HEK293 (cell line): Measurements from ENCODE around the gene CERS3.

ENCODE experiments used
- CTCF ChIA-PET: fragments of 350-600 bp; formaldehyde crosslinking; extraction: SDS; loops from one replicate; lab custom pipeline; 2021; ENCODE audit warnings: antibody characterized with exemption; lab: Yijun Ruan, JAX
- POLR2A ChIA-PET: fragments of 300-600 bp; formaldehyde crosslinking; extraction: SDS; loops from one replicate; lab custom pipeline; 2020; ENCODE audit warnings: antibody characterized with exemption, inconsistent platforms; lab: Yijun Ruan, JAX
- H3K27ac ChIP-seq: fragments of 200-500 bp; sonication (Bioruptor generic); 2 replicates; pipeline ENCODE4 v1.5.1; 2014; ENCODE audit warnings: low read depth, low read length, control low read depth, inconsistent platforms; ENCODE audit errors: extremely low read depth
- H3K36me3 ChIP-seq, 2 experiments: fragments of 200-500 bp in 1 of 2; sonication (Bioruptor generic) in 1 of 2; 1 replicate in 1 of 2; 2 replicates in 1 of 2; pipeline ENCODE4 v1.5.1; 2014 to 2017; ENCODE audit warnings: inconsistent platforms in 2 of 2, low read length in 2 of 2; ENCODE audit not compliant: control insufficient read depth in 2 of 2, insufficient read depth in 1 of 2
- H3K4me1 ChIP-seq: fragments of 200-500 bp; sonication (Bioruptor generic); 2 replicates; pipeline ENCODE4 v1.5.1; 2014; ENCODE audit warnings: mild to moderate bottlenecking, low read length, inconsistent platforms; ENCODE audit not compliant: control insufficient read depth, insufficient read depth
- H3K4me3 ChIP-seq: 2 replicates; pipeline ENCODE4 v1.5.1; 2011; ENCODE audit warnings: low read depth, mild to moderate bottlenecking, control low read depth, low read length, moderate library complexity
- H3K9me3 ChIP-seq: fragments of 200-500 bp; sonication (Bioruptor generic); 2 replicates; pipeline ENCODE4 v1.5.1; 2014; ENCODE audit warnings: low read depth, low read length, inconsistent platforms; ENCODE audit not compliant: control insufficient read depth, insufficient read depth
- HOXC10 ChIP-seq: sonication (generic); formaldehyde crosslinking; IDR thresholded peaks from 2 replicates; pipeline ENCODE4 v1.8.1; 2023; ENCODE audit warnings: mild to moderate bottlenecking, missing genetic modification reagents
- TCF7L2 ChIP-seq: IDR thresholded peaks from 2 replicates; pipeline ENCODE4 v1.6.1; 2011; ENCODE audit warnings: low read depth, mild to moderate bottlenecking, inconsistent platforms, low read length, moderate library complexity, borderline replicate concordance
- ZBTB11 ChIP-seq: fragments of 450-650 bp; formaldehyde crosslinking; conservative IDR thresholded peaks from 2 replicates; pipeline ENCODE4 v1.5.1; 2016; ENCODE audit warnings: low read depth, missing biosample characterization, missing genetic modification characterization
- ZNF138 ChIP-seq: fragments of 450-650 bp; formaldehyde crosslinking; IDR thresholded peaks from 2 replicates; pipeline ENCODE4 v1.5.1; 2016; ENCODE audit warnings: missing biosample characterization, missing genetic modification characterization, borderline replicate concordance
- ZNF157 ChIP-seq: fragments of 450-650 bp; formaldehyde crosslinking; IDR thresholded peaks from 2 replicates; pipeline ENCODE4 v1.5.1; 2016; ENCODE audit warnings: missing biosample characterization, missing genetic modification characterization
- ZNF19 ChIP-seq: fragments of 450-650 bp; formaldehyde crosslinking; IDR thresholded peaks from 2 replicates; pipeline ENCODE4; 2016; ENCODE audit warnings: missing biosample characterization, missing genetic modification characterization, low read depth
- ZNF211 ChIP-seq: fragments of 450-650 bp; formaldehyde crosslinking; IDR thresholded peaks from 2 replicates; pipeline ENCODE4 v1.5.1; 2016; ENCODE audit warnings: low read depth, missing biosample characterization, missing genetic modification characterization
- ZNF239 ChIP-seq: fragments of 450-650 bp; formaldehyde crosslinking; IDR thresholded peaks from 2 replicates; pipeline ENCODE4 v1.5.1; 2016; ENCODE audit warnings: missing biosample characterization, missing genetic modification characterization
- ZNF302 ChIP-seq: fragments of 450-650 bp; formaldehyde crosslinking; IDR thresholded peaks from 2 replicates; pipeline ENCODE4 v1.5.1; 2016; ENCODE audit warnings: missing biosample characterization, missing genetic modification characterization, low read depth
- ZNF350 ChIP-seq: fragments of 450-650 bp; formaldehyde crosslinking; IDR thresholded peaks from 2 replicates; pipeline ENCODE4 v1.5.0; 2017; ENCODE audit warnings: missing biosample characterization, mild to moderate bottlenecking, missing genetic modification characterization
- ZNF423 ChIP-seq: fragments of 450-650 bp; formaldehyde crosslinking; IDR thresholded peaks from 2 replicates; pipeline ENCODE4 v1.5.1; 2016; ENCODE audit warnings: missing biosample characterization, missing genetic modification characterization
- ZNF510 ChIP-seq: fragments of 450-650 bp; formaldehyde crosslinking; IDR thresholded peaks from 2 replicates; pipeline ENCODE4 v1.5.1; 2018; ENCODE audit warnings: mild to moderate bottlenecking, missing genetic modification characterization, missing biosample characterization; ENCODE audit not compliant: insufficient replicate concordance
- ZNF549 ChIP-seq: fragments of 450-650 bp; IDR thresholded peaks from 2 replicates; pipeline ENCODE4 v1.5.1; 2018; ENCODE audit warnings: missing biosample characterization, missing genetic modification characterization, mild to moderate bottlenecking, inconsistent platforms, moderate library complexity
- ZNF558 ChIP-seq: fragments of 450-650 bp; formaldehyde crosslinking; IDR thresholded peaks from 2 replicates; pipeline ENCODE4 v1.5.1; 2016; ENCODE audit warnings: missing biosample characterization, missing genetic modification characterization
- ZNF830 ChIP-seq: fragments of 450-650 bp; IDR thresholded peaks from 2 replicates; pipeline ENCODE4 v1.5.0; 2018; ENCODE audit warnings: missing biosample characterization, missing genetic modification characterization, low read depth, mild to moderate bottlenecking, moderate library complexity
- TF ChIP-seq, protein P1 (sequence below): fragments of 450-650 bp; formaldehyde crosslinking; IDR thresholded peaks from 2 replicates; pipeline ENCODE4 v1.5.1; 2017; ENCODE audit warnings: missing biosample characterization, missing genetic modification characterization
- TF ChIP-seq, protein P2 (sequence below): fragments of 450-650 bp; IDR thresholded peaks from 2 replicates; pipeline ENCODE4 v1.5.1; 2018; ENCODE audit warnings: missing biosample characterization, mild to moderate bottlenecking, missing genetic modification characterization

CERS3 gene

DNA sequence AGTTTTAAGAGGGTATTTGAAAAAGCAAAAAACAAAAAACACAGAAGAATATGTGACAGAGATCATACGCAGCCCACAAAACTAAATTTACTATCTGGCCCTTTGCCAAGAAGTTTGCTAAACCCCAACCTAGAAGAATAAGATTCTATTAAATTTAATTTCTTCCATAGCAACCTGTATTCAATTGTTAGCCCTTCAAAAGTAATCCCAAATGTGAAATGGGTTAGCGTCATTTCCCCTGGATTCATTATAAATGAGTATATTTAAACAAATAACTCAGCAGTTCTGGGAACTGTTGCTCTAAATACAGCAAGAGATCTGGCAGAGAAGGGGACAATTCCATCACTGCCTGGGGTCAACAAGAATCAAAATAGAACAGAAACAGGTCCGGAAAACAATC, 56.8 kb downstream of the CERS3 start:
- ChIA-PET CTCF (no interaction called here), POLR2A (no interaction called here)
- Histone ChIP-seq H3K36me3 (no peaks in the 10 kb centered on the region), H3K4me1 (peaks cover 12% of the 10 kb centered on the region), H3K4me3 (no peak overlapping the region), H3K9me3 (no peaks in the 10 kb centered on the region), H3K27ac (no peak overlapping the region)
- TF ChIP-seq ZNF549 (no peak), ZBTB11 (tag by site-specific recombination) (no peak), ZNF830 (tag by site-specific recombination) (no peak), ZNF302 (no peak), ZNF19 (tag by site-specific recombination) (no peak), ZNF138 (tag by site-specific recombination) (no peak), ZNF239 (tag by site-specific recombination) (no peak), ZNF423 (tag by site-specific recombination) (no peak), TCF7L2 (no peak), HOXC10 (CRISPR knock-in tag) (no peak), ZNF350 (tag by site-specific recombination) (no peak), ZNF510 (tag by site-specific recombination) (no peak)
- TF ChIP-seq, protein P1, sequence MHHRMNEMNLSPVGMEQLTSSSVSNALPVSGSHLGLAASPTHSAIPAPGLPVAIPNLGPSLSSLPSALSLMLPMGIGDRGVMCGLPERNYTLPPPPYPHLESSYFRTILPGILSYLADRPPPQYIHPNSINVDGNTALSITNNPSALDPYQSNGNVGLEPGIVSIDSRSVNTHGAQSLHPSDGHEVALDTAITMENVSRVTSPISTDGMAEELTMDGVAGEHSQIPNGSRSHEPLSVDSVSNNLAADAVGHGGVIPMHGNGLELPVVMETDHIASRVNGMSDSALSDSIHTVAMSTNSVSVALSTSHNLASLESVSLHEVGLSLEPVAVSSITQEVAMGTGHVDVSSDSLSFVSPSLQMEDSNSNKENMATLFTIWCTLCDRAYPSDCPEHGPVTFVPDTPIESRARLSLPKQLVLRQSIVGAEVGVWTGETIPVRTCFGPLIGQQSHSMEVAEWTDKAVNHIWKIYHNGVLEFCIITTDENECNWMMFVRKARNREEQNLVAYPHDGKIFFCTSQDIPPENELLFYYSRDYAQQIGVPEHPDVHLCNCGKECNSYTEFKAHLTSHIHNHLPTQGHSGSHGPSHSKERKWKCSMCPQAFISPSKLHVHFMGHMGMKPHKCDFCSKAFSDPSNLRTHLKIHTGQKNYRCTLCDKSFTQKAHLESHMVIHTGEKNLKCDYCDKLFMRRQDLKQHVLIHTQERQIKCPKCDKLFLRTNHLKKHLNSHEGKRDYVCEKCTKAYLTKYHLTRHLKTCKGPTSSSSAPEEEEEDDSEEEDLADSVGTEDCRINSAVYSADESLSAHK (tag by site-specific recombination), result no peak

GRCh38 chr15:100468285-100468684, 60.5 kb downstream of the CERS3 start:
- H3K4me1 ChIP-seq, result peaks cover 12% of the 10 kb centered on the region
- CTCF ChIA-PET, result interaction anchor here (0.6 to 1.1 kb wide), 2 partner anchors 17 to 118 kb away, joined by 4 read pairs; no protein-coding TSS in a partner anchor
- TF ChIP-seq ZNF558 (tag by site-specific recombination) (no peak), ZNF157 (tag by site-specific recombination) (no peak), ZNF211 (tag by site-specific recombination) (no peak)
- TF ChIP-seq, protein P2, sequence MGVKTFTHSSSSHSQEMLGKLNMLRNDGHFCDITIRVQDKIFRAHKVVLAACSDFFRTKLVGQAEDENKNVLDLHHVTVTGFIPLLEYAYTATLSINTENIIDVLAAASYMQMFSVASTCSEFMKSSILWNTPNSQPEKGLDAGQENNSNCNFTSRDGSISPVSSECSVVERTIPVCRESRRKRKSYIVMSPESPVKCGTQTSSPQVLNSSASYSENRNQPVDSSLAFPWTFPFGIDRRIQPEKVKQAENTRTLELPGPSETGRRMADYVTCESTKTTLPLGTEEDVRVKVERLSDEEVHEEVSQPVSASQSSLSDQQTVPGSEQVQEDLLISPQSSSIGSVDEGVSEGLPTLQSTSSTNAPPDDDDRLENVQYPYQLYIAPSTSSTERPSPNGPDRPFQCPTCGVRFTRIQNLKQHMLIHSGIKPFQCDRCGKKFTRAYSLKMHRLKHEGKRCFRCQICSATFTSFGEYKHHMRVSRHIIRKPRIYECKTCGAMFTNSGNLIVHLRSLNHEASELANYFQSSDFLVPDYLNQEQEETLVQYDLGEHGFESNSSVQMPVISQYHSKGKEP, result no peak
- no peak overlapping the region for H3K4me3 ChIP-seq
- no peak overlapping the region for H3K27ac ChIP-seq
- H3K9me3 ChIP-seq, result no peaks in the 10 kb centered on the region
- POLR2A ChIA-PET, result no interaction called here
- H3K36me3 ChIP-seq, result no peaks in the 10 kb centered on the region
